Body of pancreas (tissue), 4 donors: ENCODE data around the gene SRSF12. TPM values are rescaled to one million over a fixed set of nuclear protein-coding genes. Genes with fewer than 3 reads are reported as not detected.

Experiments
- ATAC-seq: fragments of 150-250 bp; one replicate; pipeline ENCODE4 v1.9.1; 2016
- DNase-seq, 4 donors: peaks; one replicate each; pipeline ENCODE4 v3.0.0-alpha.2; 2019
- H3K27ac ChIP-seq, 4 donors: fragments of 200-600 bp; sonication (generic); 1 replicate in 3 of 4; 2 replicates in 1 of 4; pipeline versions ENCODE4 v1.5.1 to v1.6.1; 2016 to 2019; ENCODE audit warnings: mild to moderate bottlenecking in 1 of 4, mixed read lengths in 1 of 4, moderate library complexity in 1 of 4
- H3K27me3 ChIP-seq, 2 donors: fragments of 200-600 bp; sonication (generic); one replicate each; pipeline ENCODE4 v1.6.0; 2016; ENCODE audit warnings: mild to moderate bottlenecking in 1 of 2
- H3K36me3 ChIP-seq, 2 donors: fragments of 200-600 bp; sonication (generic); replicated peaks in 1 of 2; 2 replicates each; pipeline ENCODE4 v1.5.1; 2016; ENCODE audit warnings: low read depth in 2 of 2; ENCODE audit not compliant: insufficient read depth in 1 of 2
- H3K4me1 ChIP-seq: fragments of 200-600 bp; sonication (generic); one replicate; pipeline ENCODE4 v1.6.0; 2016
- H3K4me3 ChIP-seq, 2 donors: fragments of 200-600 bp; sonication (generic); 1 replicate in 1 of 2; 2 replicates in 1 of 2; pipeline ENCODE4 v1.5.1; 2016 to 2019
- H3K9me3 ChIP-seq, 3 donors: fragments of 200-600 bp; sonication (generic); 1 replicate in 2 of 3; 2 replicates in 1 of 3; pipeline ENCODE4 v1.5.1; 2016
- CTCF ChIP-seq, 7 experiments: fragments of 450-650 bp in 4 of 7; fragments of 200-600 bp in 3 of 7; sonication (generic) in 3 of 7; IDR thresholded peaks; one replicate each; pipeline ENCODE4 v1.5.1; 2016 to 2019; ENCODE audit warnings: antibody characterized with exemption in 7 of 7
- POLR2A ChIP-seq, 3 donors: fragments of 450-650 bp; IDR thresholded peaks; one replicate each; pipeline ENCODE4 v1.6.1; 2016; ENCODE audit warnings: antibody characterized with exemption in 3 of 3, mild to moderate bottlenecking in 2 of 3
- WGBS, 2 donors: methylation state at CpG; one replicate each; pipeline ENCODE4 v1.1.5; 2017; 5-methylcytosine and 5-hydroxymethylcytosine counted together
- intact Hi-C: fragments of 100-400 bp; cut with DNase I; formaldehyde crosslinking; loops from one replicate; pipeline ENCODE4 v1.15.1; 2023
- total RNA-seq, 2 donors: library from RNA; depleted of rRNA; stranded (reverse); fragments of >200 nt; gene quantifications; one replicate each; pipeline ENCODE4 v1.1.0, GENCODE V29; 2016

SRSF12 gene
- total RNA-seq, 2 donors from 2014 or later: 0.52 to 0.99 TPM

- Histone ChIP-seq H3K4me3 (no peak overlapping the region), H3K36me3 (peaks cover 0 to 2% of the 10 kb centered on the region in 2 donors), H3K9me3 (no peaks in the 10 kb centered on the region), H3K4me1 (peaks cover 34% of the 10 kb centered on the region), H3K27me3 (no peaks in the 10 kb centered on the region), H3K27ac (peak overlapping the region in 1 of 4 donors; percentile 2)
- 92 to 94% methylated on average over 12 of the region's 12 CpGs for WGBS, 2 donors
- intact Hi-C loops: no loop called here
- TF ChIP-seq CTCF (IDR thresholded peaks at IDR 0.05) (no peak), POLR2A (IDR thresholded peaks at IDR 0.05) (no peak)
- ATAC-seq (no peak), DNase-seq (no peak)
Measured at GRCh38 chr6:89085409-89086205, 32.3 kb downstream of the SRSF12 start.

- intact Hi-C loops: no loop called here
- Histone ChIP-seq H3K36me3 (peaks cover 0 to 2% of the 10 kb centered on the region in 2 donors), H3K4me3 (no peak overlapping the region), H3K9me3 (no peaks in the 10 kb centered on the region), H3K4me1 (peaks cover 34% of the 10 kb centered on the region), H3K27me3 (no peaks in the 10 kb centered on the region), H3K27ac (peak overlapping the region in 1 of 4 donors; percentile 15)
- 46 to 67% methylated on average over 3 of the region's 3 CpGs for WGBS, 2 donors
- no peak for ATAC-seq
- TF ChIP-seq CTCF (IDR thresholded peaks at IDR 0.05) (no peak), POLR2A (IDR thresholded peaks at IDR 0.05) (no peak)
- DNase-seq: no peak
Measured at GRCh38 chr6:89084954-89085353, 32.9 kb downstream of the SRSF12 start.

- Histone ChIP-seq H3K27ac (peak overlapping the region in 1 of 4 donors; percentile 15), H3K4me1 (peaks cover 34% of the 10 kb centered on the region), H3K27me3 (no peaks in the 10 kb centered on the region), H3K9me3 (no peaks in the 10 kb centered on the region), H3K36me3 (peaks cover 0 to 2% of the 10 kb centered on the region in 2 donors), H3K4me3 (no peak overlapping the region)
- TF ChIP-seq POLR2A (IDR thresholded peaks at IDR 0.05) (no peak), CTCF (IDR thresholded peaks at IDR 0.05) (no peak)
- no peak for ATAC-seq
- intact Hi-C loops: no loop called here
- no peak for DNase-seq
Measured at GRCh38 chr6:89084542-89084941, 33.3 kb downstream of the SRSF12 start.

- peak in 1 of 4 donors; percentile 20 for DNase-seq
- H3K9me3 ChIP-seq: no peaks in the 10 kb centered on the region
- no peak for TF ChIP-seq POLR2A (IDR thresholded peaks at IDR 0.05)
- no peak for TF ChIP-seq CTCF (IDR thresholded peaks at IDR 0.05)
- no peaks in the 10 kb centered on the region for H3K27me3 ChIP-seq
- no peak for ATAC-seq
- H3K4me3 ChIP-seq: peak overlapping the region; percentile 57 to 91
- H3K36me3 ChIP-seq: peaks cover 0 to 2% of the 10 kb centered on the region in 2 donors
- peak overlapping the region; percentile 98 to 100 (median 100) for H3K27ac ChIP-seq
- H3K4me1 ChIP-seq: peaks cover 42% of the 10 kb centered on the region
- WGBS, 2 donors: 0% methylated on average over 9 of the region's 9 CpGs
- intact Hi-C loops: no loop called here
Measured at GRCh38 chr6:89082486-89082891, 35.4 kb downstream of the SRSF12 start.
